Glutamatergic neuron (in vitro differentiated cells): ENCODE measurements around the gene EDN3. TPM values are rescaled to one million over a fixed set of nuclear protein-coding genes. Genes with fewer than 3 reads are reported as not detected.

Experiments used
- DNase-seq: peaks from one replicate; pipeline ENCODE4 v3.0.0; 2022
- H3K27ac Mint-ChIP-seq: one replicate; pipeline ENCODE4 v1.8.0; 2020; ENCODE audit warnings: mild to moderate bottlenecking, mixed read lengths, inconsistent platforms; ENCODE audit not compliant: unreplicated experiment
- H3K27me3 Mint-ChIP-seq: one replicate; pipeline ENCODE4 v1.8.0; 2020; ENCODE audit warnings: mild to moderate bottlenecking, moderate library complexity, mixed read lengths, inconsistent platforms; ENCODE audit not compliant: unreplicated experiment
- H3K36me3 Mint-ChIP-seq: one replicate; pipeline ENCODE4 v1.8.0; 2020; ENCODE audit warnings: mild to moderate bottlenecking, mixed read lengths, inconsistent platforms; ENCODE audit not compliant: unreplicated experiment
- H3K4me1 Mint-ChIP-seq: one replicate; pipeline ENCODE4 v1.8.0; 2020; ENCODE audit warnings: mild to moderate bottlenecking, low read depth, mixed read lengths, inconsistent platforms; ENCODE audit not compliant: unreplicated experiment
- H3K4me3 Mint-ChIP-seq: one replicate; pipeline ENCODE4 v1.8.0; 2020; ENCODE audit warnings: mild to moderate bottlenecking, mixed read lengths, inconsistent platforms; ENCODE audit not compliant: unreplicated experiment
- H3K9me3 Mint-ChIP-seq: one replicate; pipeline ENCODE4 v1.8.0; 2020; ENCODE audit warnings: mild to moderate bottlenecking, moderate library complexity, mixed read lengths, inconsistent platforms; ENCODE audit not compliant: unreplicated experiment
- long read RNA-seq: library from polyadenylated mRNA; unstranded; transcript quantifications from one replicate; pipeline ENCODE4 v2.0.0, GENCODE V29; 2020; ENCODE audit not compliant: unreplicated experiment
- total RNA-seq: library from RNA; stranded (reverse); fragmentation: NEBNext Ultra II Directional; extraction: Animal tissue kit (Norgen Biotek cat#: 25700); gene quantifications from one replicate; pipeline ENCODE4 v1.2.1, GENCODE V29; 2021; ENCODE audit not compliant: unreplicated experiment
- TF ChIP-seq, protein P1 (sequence below): fragments of 200-600 bp; sonication (generic); IDR thresholded peaks from one replicate; pipeline ENCODE4 v1.5.0; 2021; ENCODE audit not compliant: partially characterized antibody, unreplicated experiment

The EDN3 gene, protein sequence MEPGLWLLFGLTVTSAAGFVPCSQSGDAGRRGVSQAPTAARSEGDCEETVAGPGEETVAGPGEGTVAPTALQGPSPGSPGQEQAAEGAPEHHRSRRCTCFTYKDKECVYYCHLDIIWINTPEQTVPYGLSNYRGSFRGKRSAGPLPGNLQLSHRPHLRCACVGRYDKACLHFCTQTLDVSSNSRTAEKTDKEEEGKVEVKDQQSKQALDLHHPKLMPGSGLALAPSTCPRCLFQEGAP
- not detected for total RNA-seq
- long read RNA-seq = 0 reads

- no peak within 1 kb of the TSS for H3K4me3 Mint-ChIP-seq
- DNase-seq = no peak
- TF ChIP-seq, protein P1, sequence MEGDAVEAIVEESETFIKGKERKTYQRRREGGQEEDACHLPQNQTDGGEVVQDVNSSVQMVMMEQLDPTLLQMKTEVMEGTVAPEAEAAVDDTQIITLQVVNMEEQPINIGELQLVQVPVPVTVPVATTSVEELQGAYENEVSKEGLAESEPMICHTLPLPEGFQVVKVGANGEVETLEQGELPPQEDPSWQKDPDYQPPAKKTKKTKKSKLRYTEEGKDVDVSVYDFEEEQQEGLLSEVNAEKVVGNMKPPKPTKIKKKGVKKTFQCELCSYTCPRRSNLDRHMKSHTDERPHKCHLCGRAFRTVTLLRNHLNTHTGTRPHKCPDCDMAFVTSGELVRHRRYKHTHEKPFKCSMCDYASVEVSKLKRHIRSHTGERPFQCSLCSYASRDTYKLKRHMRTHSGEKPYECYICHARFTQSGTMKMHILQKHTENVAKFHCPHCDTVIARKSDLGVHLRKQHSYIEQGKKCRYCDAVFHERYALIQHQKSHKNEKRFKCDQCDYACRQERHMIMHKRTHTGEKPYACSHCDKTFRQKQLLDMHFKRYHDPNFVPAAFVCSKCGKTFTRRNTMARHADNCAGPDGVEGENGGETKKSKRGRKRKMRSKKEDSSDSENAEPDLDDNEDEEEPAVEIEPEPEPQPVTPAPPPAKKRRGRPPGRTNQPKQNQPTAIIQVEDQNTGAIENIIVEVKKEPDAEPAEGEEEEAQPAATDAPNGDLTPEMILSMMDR = no peak
- no peak within 1 kb of the TSS for H3K27ac Mint-ChIP-seq
- peaks cover 8% of the 10 kb centered on the region for H3K27me3 Mint-ChIP-seq
- no peaks in the 10 kb centered on the region for H3K36me3 Mint-ChIP-seq
- H3K4me1 Mint-ChIP-seq = peaks cover 5% of the 10 kb centered on the region
- no peaks in the 10 kb centered on the region for H3K9me3 Mint-ChIP-seq
Measured at GRCh38 chr20:59300333-59301081, at the start of gene EDN3. Gene EDN3, plus strand, starts transcription at chr20:59300611. Its CDS starts 202 bp downstream, at chr20:59300813.

- no peak overlapping the region for H3K27ac Mint-ChIP-seq
- DNase-seq = no peak
- H3K4me3 Mint-ChIP-seq = no peak overlapping the region
- peaks cover 15% of the 10 kb centered on the region for H3K36me3 Mint-ChIP-seq
- TF ChIP-seq, protein P1 = no peak
- peaks cover 4% of the 10 kb centered on the region for H3K27me3 Mint-ChIP-seq
- H3K9me3 Mint-ChIP-seq = no peaks in the 10 kb centered on the region
- peaks cover 2% of the 10 kb centered on the region for H3K4me1 Mint-ChIP-seq
Measured at GRCh38 chr20:59253325-59253724, 47.1 kb upstream of the EDN3 start.

GRCh38 chr20:59253779-59254319 is 46.6 kb upstream of the EDN3 start:
- DNase-seq = no peak
- TF ChIP-seq, protein P1 = no peak
- no peak overlapping the region for H3K4me3 Mint-ChIP-seq
- H3K27ac Mint-ChIP-seq = no peak overlapping the region
- peaks cover 15% of the 10 kb centered on the region for H3K36me3 Mint-ChIP-seq
- peaks cover 2% of the 10 kb centered on the region for H3K4me1 Mint-ChIP-seq
- no peaks in the 10 kb centered on the region for H3K9me3 Mint-ChIP-seq
- H3K27me3 Mint-ChIP-seq = peaks cover 2% of the 10 kb centered on the region

GRCh38 chr20:59255256-59255655 is 45.2 kb upstream of the EDN3 start:
- H3K4me3 Mint-ChIP-seq = no peak overlapping the region
- H3K9me3 Mint-ChIP-seq = no peaks in the 10 kb centered on the region
- TF ChIP-seq, protein P1 = no peak
- H3K36me3 Mint-ChIP-seq = peaks cover 15% of the 10 kb centered on the region
- H3K27me3 Mint-ChIP-seq = no peaks in the 10 kb centered on the region
- H3K27ac Mint-ChIP-seq = no peak overlapping the region
- H3K4me1 Mint-ChIP-seq = peaks cover 2% of the 10 kb centered on the region
- DNase-seq = no peak

GRCh38 chr20:59258221-59258621 is 42.2 kb upstream of the EDN3 start:
- TF ChIP-seq, protein P1 = no peak
- no peak for DNase-seq
- Mint-ChIP-seq H3K27me3 (no peaks in the 10 kb centered on the region), H3K36me3 (no peaks in the 10 kb centered on the region), H3K4me3 (no peak overlapping the region), H3K27ac (no peak overlapping the region), H3K9me3 (no peaks in the 10 kb centered on the region), H3K4me1 (peaks cover 2% of the 10 kb centered on the region)
